GM12801 (cell line): ENCODE measurements around the gene SGPP1.

Source experiments
- TF ChIP-seq, protein P1 (sequence below): IDR thresholded peaks from one replicate; pipeline ENCODE4 v1.5.1; 2011; ENCODE audit warnings: control low read depth; ENCODE audit not compliant: insufficient read length; ENCODE audit errors: extremely low read depth

SGPP1 gene

DNA sequence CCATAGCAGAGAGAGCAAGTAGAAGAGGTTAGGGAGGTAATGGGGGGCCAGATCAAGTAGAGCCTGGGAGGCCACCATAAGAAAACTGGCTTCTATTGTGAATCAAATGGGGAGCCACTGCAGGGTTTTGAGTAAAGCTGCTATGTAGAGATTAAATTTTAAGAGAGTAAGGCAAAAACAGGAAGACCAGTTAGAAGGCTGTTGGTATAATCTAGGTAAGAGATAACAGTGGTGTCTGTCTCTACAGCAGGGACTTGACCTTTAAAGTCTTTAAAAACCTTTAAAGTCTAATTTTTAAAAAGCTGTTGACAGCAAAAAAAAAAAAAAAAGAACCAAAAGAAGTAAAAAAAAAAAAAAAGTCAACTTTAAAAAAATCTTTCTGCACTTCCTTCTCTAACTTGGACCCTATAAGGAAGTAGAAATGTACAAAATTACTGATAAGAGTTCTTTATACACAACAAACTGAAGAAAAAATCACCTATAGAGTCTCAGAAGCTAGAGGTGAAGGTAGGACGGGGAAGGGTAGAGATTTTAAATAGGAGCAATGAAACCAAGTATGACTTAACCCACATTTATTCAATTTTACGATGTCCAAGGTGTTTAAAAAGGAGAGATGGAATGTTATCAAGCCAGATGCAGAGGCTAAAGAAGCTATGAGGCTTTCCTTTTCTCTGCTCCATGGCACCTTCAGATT, 26.1 kb downstream of the SGPP1 start:
- TF ChIP-seq, protein P1, sequence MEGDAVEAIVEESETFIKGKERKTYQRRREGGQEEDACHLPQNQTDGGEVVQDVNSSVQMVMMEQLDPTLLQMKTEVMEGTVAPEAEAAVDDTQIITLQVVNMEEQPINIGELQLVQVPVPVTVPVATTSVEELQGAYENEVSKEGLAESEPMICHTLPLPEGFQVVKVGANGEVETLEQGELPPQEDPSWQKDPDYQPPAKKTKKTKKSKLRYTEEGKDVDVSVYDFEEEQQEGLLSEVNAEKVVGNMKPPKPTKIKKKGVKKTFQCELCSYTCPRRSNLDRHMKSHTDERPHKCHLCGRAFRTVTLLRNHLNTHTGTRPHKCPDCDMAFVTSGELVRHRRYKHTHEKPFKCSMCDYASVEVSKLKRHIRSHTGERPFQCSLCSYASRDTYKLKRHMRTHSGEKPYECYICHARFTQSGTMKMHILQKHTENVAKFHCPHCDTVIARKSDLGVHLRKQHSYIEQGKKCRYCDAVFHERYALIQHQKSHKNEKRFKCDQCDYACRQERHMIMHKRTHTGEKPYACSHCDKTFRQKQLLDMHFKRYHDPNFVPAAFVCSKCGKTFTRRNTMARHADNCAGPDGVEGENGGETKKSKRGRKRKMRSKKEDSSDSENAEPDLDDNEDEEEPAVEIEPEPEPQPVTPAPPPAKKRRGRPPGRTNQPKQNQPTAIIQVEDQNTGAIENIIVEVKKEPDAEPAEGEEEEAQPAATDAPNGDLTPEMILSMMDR: no peak

DNA sequence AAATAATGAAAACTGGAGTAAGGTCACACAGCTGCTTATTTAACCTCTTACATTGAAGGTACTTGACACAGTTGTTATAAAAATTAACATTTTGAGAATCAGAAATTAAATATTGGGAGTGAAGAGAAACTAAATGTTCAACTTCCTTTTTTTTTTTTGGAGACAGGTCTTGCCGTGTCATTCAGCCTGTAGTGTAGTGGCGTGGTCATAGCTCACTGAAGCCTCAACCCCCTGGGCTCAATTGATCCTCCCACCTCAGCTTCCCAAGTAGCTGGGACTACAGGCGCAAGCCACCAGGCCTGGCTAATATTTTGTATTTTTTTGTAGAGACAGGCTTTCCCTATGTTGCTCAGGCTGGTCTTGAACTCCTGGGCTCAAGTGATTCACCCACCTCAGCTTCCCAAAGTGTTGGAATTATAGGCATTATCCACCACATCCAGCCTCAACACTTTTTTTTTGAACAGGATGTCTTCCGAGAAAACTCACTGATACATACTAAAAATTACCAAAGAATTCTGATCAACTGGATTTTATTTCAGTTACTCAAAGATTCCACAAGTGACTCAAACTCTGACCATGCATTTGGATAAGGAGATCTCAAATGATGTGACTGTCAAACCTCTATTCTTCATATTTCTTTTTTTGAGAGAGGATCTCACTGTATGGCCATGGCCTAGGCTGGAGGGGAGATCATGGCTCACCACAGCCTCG, 35.4 kb downstream of the SGPP1 start:
- TF ChIP-seq, protein P1: no peak

DNA sequence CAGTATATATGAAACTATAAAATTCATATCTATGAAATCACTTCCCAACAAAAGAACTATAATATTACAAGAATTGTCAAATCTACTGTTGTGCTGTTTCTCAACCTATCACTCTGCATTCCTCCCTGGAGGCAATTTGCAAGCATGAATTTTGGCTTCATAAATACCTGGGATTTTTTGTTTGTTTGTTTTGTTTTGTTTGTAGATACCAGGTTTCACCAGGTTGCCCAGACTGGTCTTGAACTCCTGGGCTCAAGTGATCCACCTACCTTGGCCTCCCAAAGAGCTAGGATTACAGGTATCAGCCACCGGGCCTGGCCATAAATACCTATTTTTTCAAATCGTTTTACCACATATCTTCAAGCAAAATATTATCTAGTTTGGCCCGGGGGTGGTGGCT, 38.7 kb downstream of the SGPP1 start:
- TF ChIP-seq, protein P1: no peak

DNA sequence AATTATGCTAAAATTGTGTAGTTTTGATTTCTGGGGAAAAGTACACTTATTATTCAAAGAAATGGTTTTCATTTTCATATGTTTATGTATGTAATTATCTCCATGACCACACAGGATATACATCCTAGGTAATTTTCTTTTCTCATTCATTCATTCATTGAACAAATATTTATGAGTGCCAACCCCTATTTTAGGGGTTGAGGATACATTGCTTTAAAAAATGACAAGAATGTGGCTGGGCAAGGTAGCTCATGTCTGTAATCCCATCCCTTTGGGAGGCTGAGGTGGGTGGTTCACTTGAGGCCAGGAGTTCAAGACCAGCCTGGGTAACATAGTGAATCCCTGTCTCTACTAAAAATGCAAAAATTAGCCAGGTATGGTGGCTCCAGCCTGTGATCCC, 40.9 kb downstream of the SGPP1 start:
- TF ChIP-seq, protein P1: no peak

DNA sequence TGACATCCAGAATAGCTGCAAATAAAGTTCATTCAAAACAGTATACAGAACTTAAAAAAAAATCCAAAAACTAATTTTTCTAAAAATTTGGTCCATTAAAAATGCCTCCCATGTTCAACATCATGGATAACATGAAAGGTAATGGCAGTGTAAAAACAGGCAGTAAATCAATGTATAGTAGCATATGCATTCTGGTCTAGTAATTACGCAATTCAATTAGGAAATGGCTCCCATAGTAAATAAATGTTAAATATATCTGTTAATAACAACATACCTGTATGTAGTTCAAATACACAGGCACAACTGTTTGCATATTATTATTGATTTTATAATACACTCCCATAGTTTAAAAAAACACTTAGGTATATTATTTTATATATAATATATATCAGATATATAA, 42.5 kb downstream of the SGPP1 start:
- TF ChIP-seq, protein P1: no peak

DNA sequence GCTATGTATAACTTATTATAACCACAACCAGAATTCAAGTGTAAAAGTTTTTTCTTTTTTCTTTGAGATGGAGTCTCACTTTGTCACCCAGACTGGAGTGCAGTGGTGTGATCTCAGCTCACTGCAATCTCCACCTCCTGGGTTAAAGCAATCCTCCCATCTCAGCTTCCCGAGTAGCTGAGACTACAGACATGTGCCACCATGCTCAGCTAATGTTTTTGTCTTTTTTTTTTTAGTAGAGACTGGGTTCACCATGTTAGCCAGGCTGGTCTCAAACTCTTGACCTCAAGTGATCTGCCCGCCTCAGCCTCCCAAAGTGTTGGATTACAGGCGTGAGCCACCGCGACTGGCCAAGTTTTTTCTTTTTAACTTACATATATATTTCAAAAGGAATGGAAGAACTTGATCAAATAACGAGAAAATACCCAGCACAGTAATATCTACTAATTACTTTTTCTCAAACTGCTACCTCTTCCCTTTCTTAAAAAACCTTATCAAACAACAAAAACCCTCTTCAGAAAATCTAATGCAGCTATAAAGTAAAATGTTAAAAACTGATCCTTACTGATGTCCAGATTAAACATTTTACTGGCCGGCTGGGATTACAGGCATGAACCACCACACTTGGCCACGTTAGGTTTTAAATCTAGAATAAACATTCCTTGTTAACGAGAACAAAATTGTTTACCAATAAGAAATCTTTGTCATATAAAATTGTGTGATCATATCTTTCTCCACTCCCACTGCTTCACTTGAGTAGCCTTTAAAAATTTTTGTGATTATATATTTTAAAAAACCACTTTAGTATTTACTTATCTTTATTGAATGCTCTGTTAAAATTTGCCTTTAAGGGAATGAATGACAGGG, 44.9 kb downstream of the SGPP1 start:
- TF ChIP-seq, protein P1: no peak

DNA sequence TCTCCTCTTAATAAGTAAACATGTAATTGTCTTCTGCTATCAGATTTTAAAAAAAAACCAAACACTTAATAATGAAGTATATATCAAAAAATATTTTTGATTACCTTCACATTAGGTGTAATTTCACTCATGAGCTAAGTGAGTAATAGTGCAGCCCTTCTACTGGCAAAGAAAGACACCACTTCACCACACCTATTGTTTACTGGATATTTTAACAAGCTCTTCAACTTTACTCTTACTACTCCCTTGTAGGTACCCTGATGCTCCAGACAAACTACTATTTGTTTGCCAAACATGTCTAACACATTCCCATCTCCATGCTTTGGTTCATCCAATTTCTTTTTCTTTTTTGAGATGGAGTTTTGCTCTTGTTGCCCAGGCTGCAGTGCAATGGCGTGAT, 49.3 kb downstream of the SGPP1 start:
- TF ChIP-seq, protein P1: no peak
